GM19240 (cell line): ENCODE measurements around the gene WNT1.

ENCODE experiments used
- DNase-seq: peaks from one replicate; pipeline ENCODE4 v3.0.0; 2011; ENCODE audit warnings: low spot score; ENCODE audit not compliant: insufficient read length

Gene WNT1

DNA sequence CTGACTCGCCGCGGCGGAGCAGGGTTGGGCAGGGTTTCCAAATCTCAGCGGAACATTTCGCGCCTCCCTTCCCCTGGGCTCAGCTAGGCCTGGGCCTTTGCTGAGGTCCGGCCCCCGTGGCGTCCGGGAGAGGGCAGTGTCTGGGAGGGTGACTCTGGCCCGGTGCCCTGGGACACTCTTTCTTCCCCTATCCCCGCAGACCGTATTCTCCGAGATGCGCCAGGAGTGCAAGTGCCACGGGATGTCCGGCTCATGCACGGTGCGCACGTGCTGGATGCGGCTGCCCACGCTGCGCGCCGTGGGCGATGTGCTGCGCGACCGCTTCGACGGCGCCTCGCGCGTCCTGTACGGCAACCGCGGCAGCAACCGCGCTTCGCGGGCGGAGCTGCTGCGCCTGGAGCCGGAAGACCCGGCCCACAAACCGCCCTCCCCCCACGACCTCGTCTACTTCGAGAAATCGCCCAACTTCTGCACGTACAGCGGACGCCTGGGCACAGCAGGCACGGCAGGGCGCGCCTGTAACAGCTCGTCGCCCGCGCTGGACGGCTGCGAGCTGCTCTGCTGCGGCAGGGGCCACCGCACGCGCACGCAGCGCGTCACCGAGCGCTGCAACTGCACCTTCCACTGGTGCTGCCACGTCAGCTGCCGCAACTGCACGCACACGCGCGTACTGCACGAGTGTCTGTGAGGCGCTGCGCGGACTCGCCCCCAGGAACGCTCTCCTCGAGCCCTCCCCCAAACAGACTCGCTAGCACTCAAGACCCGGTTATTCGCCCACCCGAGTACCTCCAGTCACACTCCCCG is 3.0 kb downstream of the WNT1 start:
- no peak for DNase-seq

DNA sequence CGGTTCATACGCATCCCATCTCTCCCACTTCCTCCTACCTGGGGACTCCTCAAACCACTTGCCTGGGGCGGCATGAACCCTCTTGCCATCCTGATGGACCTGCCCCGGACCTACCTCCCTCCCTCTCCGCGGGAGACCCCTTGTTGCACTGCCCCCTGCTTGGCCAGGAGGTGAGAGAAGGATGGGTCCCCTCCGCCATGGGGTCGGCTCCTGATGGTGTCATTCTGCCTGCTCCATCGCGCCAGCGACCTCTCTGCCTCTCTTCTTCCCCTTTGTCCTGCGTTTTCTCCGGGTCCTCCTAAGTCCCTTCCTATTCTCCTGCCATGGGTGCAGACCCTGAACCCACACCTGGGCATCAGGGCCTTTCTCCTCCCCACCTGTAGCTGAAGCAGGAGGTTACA is 3.6 kb downstream of the WNT1 start:
- DNase-seq = no peak

DNA sequence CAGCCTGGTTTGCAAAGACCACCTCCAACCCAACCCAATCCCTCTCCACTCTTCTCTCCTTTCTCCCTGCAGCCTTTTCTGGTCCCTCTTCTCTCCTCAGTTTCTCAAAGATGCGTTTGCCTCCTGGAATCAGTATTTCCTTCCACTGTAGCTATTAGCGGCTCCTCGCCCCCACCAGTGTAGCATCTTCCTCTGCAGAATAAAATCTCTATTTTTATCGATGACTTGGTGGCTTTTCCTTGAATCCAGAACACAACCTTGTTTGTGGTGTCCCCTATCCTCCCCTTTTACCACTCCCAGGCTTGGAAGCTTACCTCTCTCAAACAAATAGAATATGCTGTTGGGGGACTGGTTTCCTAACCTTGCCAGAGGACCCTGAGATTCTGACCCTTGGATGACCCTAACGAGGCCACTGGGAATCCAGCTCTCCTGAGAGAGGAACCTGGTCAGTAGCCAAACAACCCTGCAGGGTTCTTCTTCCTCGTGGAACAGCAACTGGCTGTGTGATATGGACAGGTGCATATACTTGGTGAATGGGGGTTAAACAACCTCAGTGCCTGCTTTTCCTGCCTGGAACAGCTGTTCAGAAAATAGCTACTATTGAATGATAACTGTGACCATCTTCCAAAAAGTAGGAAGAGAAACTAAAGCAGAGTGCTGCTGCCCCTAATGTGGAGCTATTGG is 4.4 kb downstream of the WNT1 start:
- no peak for DNase-seq

DNA sequence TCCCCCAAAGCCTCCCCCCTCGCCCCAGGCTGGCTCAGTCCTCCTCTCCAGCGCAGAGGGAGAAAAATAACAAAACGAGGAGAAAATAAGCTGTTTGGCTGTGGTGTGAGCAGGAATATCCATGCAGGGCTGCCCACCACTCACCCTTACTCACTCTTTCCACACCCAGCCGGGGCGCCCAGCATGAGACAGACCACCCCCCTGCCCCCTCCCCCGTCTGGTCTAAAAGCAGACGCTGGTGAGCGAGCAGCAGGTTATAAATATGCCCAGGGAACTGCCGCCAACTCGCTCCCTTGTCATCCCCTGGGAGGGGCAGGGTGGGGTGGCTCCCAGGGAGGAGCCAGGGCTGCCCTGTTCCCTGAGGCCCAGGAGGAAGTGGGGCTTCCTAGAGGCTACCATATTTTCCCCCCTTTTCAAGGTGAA is 7.4 kb downstream of the WNT1 start:
- no peak for DNase-seq

DNA sequence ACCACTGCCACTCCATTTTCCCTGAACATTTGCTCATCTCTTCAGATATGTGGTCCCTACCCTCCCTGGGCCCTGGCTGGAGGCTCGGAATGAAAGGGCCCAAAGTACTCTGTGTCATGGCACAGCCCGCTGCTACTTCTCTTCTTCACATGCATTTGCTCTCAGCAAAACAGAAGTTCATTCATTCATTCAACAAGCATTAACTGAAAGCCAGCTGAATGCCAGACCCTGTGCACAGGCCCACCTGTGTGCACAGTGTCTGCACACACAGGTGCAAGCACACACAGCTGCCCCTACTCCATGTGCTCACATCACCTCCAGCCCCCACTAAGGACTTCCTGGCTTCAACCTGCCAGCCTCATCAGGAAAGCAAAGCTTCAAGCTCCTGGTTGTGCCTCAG is 7.8 kb downstream of the WNT1 start:
- no peak for DNase-seq

DNA sequence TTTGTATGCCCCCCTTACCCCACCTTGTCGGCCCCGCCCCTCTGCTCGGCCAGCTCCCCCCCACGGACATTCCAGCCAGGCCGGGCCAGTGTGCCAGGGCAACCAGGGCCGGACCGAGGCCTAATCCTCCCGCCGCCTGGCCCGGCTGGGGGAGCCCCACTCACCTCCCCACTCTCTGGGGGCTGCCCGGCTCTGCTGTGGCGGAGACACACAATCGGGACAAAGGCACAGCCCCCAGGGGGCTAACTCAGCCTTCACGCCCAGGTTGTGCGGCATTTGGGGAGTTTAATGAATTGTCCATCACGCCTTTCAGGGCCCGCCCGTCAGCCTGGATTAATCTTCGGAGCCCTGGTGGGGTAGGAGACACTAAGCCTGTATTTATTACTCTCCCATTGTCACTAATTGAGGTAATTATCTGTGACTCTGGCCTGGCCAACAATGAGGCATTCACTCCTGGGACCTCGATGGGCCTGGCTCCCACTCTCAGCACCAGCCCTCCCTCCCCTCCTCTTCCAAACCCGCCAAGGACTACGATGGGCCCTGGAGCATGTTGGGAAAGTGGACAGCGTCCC is 8.7 kb downstream of the WNT1 start:
- DNase-seq = no peak

DNA sequence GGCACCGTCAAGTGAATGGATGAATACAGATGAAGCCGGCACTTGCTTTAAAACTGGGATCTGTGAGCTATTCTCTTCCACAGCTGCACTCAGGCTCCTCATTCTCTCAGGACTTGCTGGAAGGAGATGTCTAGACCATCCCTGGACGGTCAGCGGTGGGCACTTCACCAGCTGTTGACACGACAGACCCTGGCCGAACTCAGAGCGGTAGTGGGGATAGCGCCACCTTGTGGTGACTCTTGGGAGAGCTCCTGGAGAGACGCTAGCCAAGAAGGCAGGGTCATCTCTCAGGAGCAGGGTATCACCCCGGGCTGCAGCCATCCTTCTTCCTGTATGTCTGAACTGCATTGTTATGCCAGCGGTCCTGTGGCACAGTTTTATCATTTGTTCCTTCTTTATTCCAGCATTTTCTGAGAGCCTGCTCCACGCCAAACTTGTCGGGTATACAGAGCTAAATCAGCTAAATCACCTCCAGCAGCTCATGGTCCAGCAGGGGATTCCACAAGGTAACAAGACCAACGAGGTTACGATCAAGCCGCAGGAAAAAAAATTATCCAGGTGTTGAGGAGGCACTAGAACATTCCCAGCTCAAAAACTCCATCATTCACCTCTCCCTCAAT is 10.0 kb downstream of the WNT1 start:
- no peak for DNase-seq

DNA sequence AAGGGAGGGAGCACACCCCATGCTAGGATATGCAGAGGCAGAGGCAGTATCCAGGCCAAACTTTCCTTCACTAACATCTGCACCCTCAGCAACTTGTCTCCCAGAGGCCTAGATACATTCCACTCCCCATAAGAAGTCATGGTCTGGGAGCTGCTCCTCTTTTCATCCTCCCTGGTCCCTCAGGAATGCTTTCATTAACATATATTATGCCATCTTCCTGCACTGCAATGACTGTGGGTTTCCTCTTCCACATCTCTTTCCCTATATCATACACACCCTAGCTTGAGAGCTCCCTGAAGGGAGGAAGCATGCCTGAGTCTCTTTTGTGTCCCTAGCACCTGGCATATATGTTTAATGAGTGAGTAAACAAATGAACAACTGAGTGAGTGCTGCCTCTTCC is 12.4 kb downstream of the WNT1 start:
- no peak for DNase-seq

DNA sequence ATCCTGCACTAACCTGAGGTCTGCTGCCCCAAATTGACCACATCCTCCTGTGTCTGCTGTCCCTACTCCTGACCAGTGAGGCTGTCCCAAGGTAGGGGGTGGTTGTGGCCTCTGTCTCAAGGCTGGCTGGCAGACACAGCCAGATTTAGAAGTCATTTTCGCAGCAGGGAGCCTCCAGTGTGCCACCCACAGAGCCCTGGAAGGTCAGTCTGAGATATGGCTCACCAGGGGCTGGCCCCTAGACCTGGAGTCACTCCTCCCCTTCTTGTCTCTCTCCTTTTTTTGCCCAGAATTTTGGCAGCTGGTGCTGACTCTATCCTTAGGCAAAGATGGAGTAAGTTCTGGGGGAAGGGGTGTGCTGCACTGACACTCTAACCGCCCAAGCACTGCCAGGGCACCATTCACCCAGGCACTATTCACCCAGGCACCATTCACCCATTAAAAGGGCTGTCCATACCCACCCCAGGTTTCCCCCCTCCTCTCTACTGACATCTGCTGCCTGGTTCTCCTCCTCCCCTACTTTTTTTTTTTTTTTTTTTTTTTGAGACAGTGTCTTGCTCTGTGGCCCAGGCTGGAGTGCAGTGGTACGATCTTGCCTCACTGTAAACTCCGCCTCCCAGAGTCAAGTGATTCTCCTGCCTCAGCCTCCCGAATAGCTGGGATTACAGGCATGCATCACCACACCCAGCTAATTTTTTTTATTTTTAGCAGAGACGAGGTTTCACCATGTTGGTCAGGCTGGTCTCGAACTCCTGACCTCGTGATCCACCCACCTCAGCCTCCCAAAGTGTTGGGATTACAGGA is 13.3 kb downstream of the WNT1 start:
- DNase-seq = no peak

DNA sequence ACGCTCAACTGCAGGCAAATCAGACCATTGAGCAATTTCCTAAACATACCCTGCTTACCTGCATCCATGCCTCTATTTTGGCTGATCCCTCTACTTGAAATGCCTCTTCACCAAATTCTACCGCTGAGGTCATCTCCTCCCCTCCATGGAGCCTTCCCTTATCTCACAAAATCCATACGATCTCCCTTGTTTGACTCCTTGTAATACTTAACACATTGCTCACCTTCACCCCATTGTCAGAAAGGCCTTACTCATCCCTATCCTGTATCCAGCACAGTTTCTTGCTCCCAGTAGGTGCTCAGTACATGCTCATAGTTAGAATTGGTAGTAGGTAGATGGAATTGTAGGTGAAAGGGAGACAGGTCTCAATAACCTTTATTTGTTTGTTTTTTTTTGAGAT is 15.7 kb downstream of the WNT1 start:
- DNase-seq = no peak

DNA sequence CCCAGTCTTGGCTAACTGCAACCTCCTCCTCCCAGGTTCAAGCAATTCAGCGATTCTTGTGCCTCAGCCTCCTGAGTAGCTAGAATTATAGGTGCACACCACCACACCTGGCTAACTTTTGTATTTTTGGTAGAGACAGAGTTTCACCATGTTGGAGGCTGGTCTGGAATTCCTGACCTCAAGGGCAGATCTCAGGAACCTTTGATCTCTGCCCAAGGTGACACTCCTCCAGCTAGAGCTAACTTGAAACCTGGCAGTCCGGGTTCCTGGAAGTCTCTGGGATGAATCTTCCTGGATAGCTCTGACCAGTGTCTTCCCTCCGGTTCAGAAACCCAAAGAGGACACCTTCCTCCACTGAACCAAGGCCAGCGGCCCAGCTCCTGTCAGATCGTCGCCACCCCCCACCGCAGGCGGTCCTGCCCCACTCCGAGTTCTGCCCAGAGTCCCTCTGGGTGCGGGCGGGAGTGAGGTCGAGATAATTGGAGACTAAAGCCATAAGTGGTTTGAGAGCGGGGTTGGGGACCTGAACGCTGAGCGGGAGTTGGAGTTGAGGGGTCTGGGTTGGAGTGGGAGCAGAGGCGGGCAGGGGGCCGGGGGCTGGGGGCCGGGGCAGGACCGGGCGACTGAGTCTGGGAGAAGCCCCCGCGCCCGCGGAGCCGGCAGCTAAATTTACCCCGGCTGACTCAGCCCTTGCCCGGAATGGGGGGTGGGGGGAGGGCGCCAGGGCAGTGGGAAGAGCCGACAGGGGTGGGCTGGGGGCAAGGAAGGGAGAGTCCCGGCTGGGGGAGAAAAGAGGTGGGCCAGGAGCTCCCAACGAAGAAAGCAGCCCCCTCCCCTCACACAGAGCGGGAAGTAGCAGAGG is 16.3 kb downstream of the WNT1 start:
- no peak for DNase-seq

DNA sequence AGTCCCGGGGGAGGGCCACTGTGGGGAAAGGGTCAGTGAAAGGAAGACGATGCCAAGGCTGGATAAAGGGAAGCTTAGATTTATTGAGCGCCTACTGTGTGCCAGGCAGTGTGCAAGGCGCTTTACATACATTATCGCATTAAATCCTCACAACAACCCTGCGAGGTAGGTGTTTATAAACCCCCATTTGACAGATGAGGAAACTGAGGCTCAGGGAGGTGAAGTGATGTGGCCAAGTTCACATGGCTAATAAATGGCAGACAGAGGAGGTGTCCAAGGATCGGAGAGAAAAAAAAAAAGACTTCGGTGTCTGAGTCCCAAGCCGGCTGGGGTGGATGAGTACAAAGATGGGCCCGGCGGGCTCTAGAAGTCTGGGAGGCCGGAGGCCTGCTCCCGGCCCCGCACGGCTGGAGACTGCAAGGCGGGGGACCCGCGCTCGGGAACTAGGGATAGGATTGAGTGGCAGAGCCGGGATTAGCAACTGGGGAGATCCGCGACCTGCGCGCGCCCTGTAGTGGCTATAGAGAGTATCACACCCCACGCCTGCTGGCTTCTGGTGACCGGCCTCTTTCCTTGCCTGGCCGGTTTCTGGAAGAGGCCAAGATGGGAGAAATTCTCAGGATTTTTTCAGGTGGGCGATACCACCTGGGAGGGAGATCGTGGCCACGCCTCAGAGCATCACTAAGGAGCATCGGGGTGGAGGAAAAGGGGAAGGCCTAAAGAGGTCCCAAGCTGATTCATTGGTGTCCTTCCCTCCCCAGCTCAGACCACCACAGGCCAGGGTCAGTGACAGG is 17.2 kb downstream of the WNT1 start:
- no peak for DNase-seq

DNA sequence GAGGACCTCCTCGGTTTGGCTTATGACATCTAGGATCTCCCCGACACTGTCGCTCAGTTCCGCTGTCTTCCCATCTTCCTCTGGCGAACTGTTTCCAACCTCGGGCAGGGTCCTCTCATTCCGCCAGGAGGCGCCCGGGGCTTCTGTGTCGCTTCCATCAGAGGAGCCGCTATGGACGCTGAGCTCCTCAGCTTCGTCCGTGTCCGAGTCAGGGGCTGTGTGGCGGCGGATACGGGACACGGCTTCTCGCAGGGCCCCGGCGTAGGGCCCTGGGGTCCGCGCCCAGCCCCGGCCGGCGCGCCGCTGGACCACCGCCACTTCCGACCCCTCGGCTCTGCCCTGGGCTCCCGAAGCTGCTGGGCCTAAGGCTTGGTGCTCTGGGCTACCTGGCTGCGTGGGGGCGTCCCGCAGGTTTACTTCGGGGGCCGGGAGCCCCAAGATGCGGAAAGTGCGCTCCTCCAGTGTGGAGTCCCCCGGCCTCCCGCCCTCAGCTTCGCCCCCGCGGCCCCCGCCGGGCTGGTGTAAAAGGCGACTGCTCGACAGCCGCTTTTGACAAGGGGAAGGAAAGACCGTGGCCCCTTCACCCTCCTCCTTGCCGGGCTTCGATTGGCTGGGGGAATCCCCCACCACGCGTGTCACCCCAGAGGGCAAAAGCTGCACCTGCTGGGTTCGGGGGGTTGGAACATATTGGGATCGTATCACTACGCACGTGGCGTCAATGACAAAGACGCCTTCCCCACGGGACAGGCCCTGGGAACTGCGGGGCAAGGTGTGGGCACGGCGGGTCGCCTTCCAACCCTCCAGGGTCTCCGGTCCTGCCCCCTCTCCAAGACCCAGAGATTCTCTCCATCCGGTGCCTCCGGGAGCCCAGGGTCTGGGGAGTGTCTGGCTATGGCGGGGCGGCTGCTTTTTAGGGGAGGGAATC is 18.9 kb downstream of the WNT1 start:
- DNase-seq = no peak

DNA sequence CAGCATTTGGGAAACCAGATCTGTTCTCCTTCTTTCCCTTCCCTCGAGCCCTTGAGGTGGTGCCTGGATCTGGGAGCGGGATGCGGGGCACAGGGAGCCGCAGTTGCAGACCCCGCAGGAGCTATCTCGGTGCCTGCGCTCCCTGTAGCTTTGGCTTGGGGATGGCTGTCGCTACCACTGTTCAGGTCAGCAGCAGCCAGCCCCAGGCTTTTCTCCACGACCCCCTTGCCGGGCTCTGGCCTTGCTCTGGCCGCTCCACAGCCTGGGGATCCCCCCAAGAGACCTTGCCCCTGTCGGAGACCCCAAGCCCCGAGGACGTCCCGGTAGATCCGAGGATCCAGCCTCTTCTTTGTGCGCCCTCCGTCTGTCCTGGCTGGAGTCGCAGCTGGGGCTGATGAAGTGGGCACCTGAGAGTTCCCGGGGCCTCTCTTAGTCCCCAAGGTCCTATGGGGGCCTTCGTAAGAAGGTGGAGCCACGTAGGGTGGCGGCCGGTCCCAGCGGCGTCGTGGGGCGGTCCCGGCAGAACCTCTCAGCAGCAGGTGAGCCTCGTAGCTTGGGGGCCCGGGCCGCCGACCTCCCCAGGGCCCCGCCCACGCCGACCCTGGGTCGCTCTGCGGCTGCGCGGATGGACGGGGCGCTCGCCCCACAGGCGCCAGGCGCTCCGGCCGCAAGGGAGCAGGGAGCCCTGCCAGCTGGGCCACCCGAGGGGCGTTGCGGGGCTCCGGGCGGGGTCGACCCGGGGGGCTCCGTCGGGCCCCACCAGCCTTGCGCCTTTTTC is 19.8 kb downstream of the WNT1 start:
- no peak for DNase-seq

DNA sequence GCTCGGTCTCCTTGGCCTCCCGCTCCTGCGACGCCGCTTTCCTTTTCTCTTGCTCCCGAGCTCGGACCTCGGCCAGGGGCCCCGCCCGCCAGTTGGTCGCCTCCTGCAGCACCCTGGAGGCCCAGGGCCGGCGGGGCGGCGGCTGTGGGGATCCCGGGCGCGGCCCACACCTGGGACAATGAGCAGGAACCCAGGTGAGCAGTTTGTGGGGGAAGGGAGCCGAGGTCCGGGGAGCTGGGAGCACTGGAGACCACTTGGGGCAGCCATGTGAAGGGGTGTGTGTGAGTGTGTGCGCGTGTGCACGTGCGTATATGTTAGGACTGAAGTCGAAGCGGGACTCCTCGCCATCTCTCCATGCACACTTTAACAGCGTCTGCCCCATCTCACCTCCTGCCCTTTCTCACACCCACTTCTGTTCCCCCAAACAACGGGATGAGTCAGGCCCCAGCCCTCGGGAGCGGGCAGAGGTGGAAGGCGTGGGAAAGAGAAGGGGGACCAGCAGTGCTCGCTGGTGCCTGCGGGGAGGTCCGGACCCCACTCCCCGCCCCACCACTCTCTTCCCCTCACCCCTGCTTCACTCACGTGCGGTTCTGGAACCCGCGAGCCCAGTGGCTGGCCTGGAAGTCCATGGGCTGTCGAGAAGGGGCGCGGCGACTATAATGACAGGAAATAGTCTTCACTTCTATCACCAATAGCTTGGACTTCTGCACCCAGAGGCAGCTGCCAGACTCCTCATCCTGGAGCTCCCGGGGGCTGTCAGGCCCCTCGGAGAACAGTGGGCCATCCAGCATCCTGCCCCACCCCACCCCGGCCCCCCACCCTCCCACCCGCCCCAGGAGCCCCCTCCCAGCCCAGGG is 20.6 kb downstream of the WNT1 start:
- DNase-seq = no peak

DNA sequence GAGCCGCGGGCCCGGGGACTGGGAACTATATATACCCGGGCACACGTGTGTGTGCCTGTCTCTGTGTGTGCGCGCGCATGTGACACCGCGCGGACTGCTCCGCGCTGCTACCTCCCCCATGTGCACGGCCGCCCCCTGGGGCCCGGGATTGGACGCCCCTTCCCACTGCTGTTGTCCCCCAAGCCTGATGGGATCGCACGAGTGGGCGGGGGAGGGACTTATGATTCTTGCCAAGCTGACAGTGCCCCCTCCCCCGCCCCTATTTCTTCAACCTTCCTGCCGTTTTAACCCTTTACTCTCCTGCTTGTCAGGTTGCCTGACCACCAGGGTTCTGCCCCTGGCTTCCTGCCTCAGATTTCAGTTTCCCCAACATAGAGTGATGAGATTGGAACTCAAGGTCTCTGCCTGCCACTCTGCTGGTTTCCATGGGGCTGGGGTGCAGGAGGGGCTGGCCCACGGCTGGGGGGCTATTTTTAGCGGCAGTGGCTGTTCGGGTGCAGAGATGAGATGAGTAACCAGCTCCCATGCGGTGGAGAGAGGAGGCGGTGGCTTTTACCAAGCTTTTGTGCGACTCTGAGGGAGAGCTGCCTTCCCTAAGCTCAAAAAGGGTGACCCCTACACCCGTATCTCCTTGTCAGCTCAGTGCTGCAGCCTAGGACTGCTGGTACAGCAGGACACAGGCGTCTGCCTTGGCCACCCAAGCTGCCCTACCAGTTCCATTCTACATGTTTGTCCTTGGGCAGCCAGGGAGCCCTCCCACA is 21.4 kb downstream of the WNT1 start, which contains the start of gene DDN:
Gene DDN, minus strand, starts transcription at position 5 of the 761 bp plus-strand sequence. CDS start 88 bp downstream, outside the sequence.
- DNase-seq = no peak
